Left renal cortex interstitium (tissue), 4 donors: ENCODE measurements around the gene KLHL3. TPM values are rescaled to one million over a fixed set of nuclear protein-coding genes. Genes with fewer than 3 reads are reported as not detected.
A peak's percentile ranks its signal among the peaks of the same experiment; 100 is the strongest.

Source experiments
- DNase-seq, 4 donors: peaks; one replicate each; pipeline ENCODE4 v3.0.0-alpha.2; 2013; ENCODE audit warnings: low read depth in 4 of 4, low spot score in 2 of 4, missing footprints in 1 of 4
- polyA plus RNA-seq, 4 donors: library from polyadenylated mRNA; unstranded; fragments of 120-200 nt; gene quantifications; one replicate each; pipeline ENCODE4 v1.2.1, GENCODE V29; 2013; ENCODE audit not compliant: insufficient read length in 4 of 4

KLHL3 gene
- polyA plus RNA-seq, 4 donors: 13.0 to 24.8 (median 19.8) TPM

- no peak for DNase-seq
These were observed 97.0 kb downstream of the KLHL3 start for GRCh38 chr5:137638841-137639240.

GRCh38 chr5:137636830-137637714 is 98.8 kb downstream of the KLHL3 start:
- DNase-seq: no peak

GRCh38 chr5:137636099-137636498 is 99.8 kb downstream of the KLHL3 start:
- DNase-seq: no peak

- DNase-seq: no peak
These were observed 100.4 kb downstream of the KLHL3 start for GRCh38 chr5:137635521-137635921.

- DNase-seq: no peak
These were observed 102.0 kb downstream of the KLHL3 start for GRCh38 chr5:137633896-137634295.

GRCh38 chr5:137632716-137633115 is 103.2 kb downstream of the KLHL3 start:
- DNase-seq: no peak

- no peak for DNase-seq
These were observed 104.4 kb downstream of the KLHL3 start for GRCh38 chr5:137631453-137631852.

- no peak for DNase-seq
These were observed 104.9 kb downstream of the KLHL3 start for GRCh38 chr5:137630972-137631370.

GRCh38 chr5:137630216-137630971 is 105.5 kb downstream of the KLHL3 start:
- no peak for DNase-seq

- peak in 1 of 4 donors; percentile 54 for DNase-seq
These were observed 106.2 kb downstream of the KLHL3 start for GRCh38 chr5:137629646-137630045.

GRCh38 chr5:137627706-137628105 is 108.2 kb downstream of the KLHL3 start:
- DNase-seq: no peak

- no peak for DNase-seq
These were observed 108.6 kb downstream of the KLHL3 start for GRCh38 chr5:137627293-137627692.

- no peak for DNase-seq
These were observed 111.0 kb downstream of the KLHL3 start for GRCh38 chr5:137624786-137625349.

- no peak for DNase-seq
These were observed 113.0 kb downstream of the KLHL3 start for GRCh38 chr5:137622850-137623249.

GRCh38 chr5:137621861-137622823 is 113.7 kb downstream of the KLHL3 start:
- no peak for DNase-seq

- DNase-seq: no peak
These were observed 114.6 kb downstream of the KLHL3 start for GRCh38 chr5:137621306-137621705.

- no peak for DNase-seq
These were observed 116.6 kb downstream of the KLHL3 start for GRCh38 chr5:137619191-137619870.

GRCh38 chr5:137618476-137618875 is 117.4 kb downstream of the KLHL3 start:
- DNase-seq: no peak

- no peak for DNase-seq
These were observed 118.2 kb downstream of the KLHL3 start for GRCh38 chr5:137617528-137618205.
